ENCODE results near the gene NEK7. TPM values are rescaled to one million over a fixed set of nuclear protein-coding genes. Genes with fewer than 3 reads are reported as not detected.

The NEK7 gene
- polyA plus RNA-seq, 1 donor (not counting 4 experiments of a cell fraction or from before 2014, with no cell fraction given) = 56.8 TPM

DNA sequence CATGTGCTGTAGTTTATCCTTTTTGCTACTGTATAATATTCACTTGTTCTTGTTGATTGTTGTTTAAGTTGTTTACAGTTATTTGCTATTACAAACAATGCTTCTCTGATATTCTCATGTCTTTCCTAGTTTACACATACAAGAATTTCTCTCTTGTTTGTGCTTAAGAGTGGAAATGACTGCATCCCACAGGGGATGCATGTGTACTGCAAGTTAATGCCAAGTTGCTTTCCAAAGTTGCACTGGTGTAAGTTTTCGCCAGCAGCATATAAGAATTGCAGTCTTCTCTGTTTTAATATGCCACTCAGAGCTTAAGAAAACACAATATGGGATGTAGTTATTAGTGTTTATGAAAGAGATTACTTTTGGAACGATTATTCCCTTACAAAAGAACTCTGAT lies 97.7 kb downstream of the NEK7 start:
- H3K4me1 ChIP-seq (ENCODE audit: control insufficient read depth, extremely low read depth, insufficient read depth, low read length) = peaks cover 30% of the 10 kb centered on the region
- no peak for TF ChIP-seq EZH2 (IDR thresholded peaks at IDR 0.05; ENCODE audit: low read length)
- TF ChIP-seq, protein P1, sequence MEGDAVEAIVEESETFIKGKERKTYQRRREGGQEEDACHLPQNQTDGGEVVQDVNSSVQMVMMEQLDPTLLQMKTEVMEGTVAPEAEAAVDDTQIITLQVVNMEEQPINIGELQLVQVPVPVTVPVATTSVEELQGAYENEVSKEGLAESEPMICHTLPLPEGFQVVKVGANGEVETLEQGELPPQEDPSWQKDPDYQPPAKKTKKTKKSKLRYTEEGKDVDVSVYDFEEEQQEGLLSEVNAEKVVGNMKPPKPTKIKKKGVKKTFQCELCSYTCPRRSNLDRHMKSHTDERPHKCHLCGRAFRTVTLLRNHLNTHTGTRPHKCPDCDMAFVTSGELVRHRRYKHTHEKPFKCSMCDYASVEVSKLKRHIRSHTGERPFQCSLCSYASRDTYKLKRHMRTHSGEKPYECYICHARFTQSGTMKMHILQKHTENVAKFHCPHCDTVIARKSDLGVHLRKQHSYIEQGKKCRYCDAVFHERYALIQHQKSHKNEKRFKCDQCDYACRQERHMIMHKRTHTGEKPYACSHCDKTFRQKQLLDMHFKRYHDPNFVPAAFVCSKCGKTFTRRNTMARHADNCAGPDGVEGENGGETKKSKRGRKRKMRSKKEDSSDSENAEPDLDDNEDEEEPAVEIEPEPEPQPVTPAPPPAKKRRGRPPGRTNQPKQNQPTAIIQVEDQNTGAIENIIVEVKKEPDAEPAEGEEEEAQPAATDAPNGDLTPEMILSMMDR (optimal IDR thresholded peaks at IDR 0.05 in 1 of 3, IDR thresholded peaks at IDR 0.05 in 1 of 3, conservative IDR thresholded peaks at IDR 0.05 in 1 of 3; ENCODE audit: extremely low read depth in 1 of 3, insufficient read depth in 2 of 3, low read length in 3 of 3) = no peak
- DNase-seq (ENCODE audit: low read depth, low spot score) (no peak), FAIRE-seq (no peak)
- no peak overlapping the region for H2AFZ ChIP-seq (ENCODE audit: control insufficient read depth, low read length)
- no peaks in the 10 kb centered on the region for H3K27me3 ChIP-seq (ENCODE audit: control insufficient read depth, extremely low read depth, insufficient read depth, low read length)
- no peaks in the 10 kb centered on the region for H3K36me3 ChIP-seq (ENCODE audit: control insufficient read depth in 2 of 2, extremely low read depth in 1 of 2, insufficient read depth in 2 of 2, low read length in 2 of 2)
- no peak overlapping the region for H3K9ac ChIP-seq (ENCODE audit: control insufficient read depth, extremely low read depth, insufficient read depth, low read length)
- no peaks in the 10 kb centered on the region for H3K9me3 ChIP-seq (ENCODE audit: control insufficient read depth, low read depth, low read length)
- dilution Hi-C loops (cut with MboI; ENCODE audit: extremely low pct_ligation_motif_present, low sequenced_read_pairs) = no loop called here
- H3K4me2 ChIP-seq (ENCODE audit: control insufficient read depth, extremely low read depth, insufficient read depth, low read depth, low read length) = no peak overlapping the region
- no peak overlapping the region for H3K27ac ChIP-seq (ENCODE audit: control insufficient read depth, insufficient read depth, low read length)
- H3K79me2 ChIP-seq (ENCODE audit: control insufficient read depth, insufficient read depth, low read length) = peaks cover 7% of the 10 kb centered on the region
- no peak overlapping the region for H3K4me3 ChIP-seq (ENCODE audit: control insufficient read depth in 2 of 3, extremely low read depth in 1 of 3, insufficient read depth in 2 of 3, low read depth in 1 of 3, low read length in 3 of 3)
- no peaks in the 10 kb centered on the region for H4K20me1 ChIP-seq (ENCODE audit: control insufficient read depth, extremely low read depth, insufficient read depth, low read length)
- no peaks in the 10 kb centered on the region for H3K9me1 ChIP-seq (ENCODE audit: control insufficient read depth, extremely low read depth, insufficient read depth, low read length)

DNA sequence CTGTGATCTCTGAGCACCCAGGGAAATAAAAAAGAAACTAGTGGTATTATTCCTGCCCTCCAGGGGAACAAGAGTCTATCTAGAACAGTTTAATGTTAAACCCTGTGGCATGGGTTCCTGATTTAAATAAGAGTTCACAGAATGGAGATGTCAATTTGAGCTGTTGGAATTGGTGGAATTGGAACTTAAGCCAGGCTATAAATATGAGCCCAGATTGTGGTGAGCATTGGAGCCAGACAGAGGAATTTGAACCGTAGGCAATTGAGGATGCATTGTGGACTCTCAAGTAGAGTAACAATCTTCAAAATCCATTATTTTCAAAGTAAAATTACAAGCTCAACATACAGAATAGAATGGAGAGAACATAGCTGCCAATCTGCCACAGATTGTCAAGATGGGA lies 98.2 kb downstream of the NEK7 start:
- no peaks in the 10 kb centered on the region for H4K20me1 ChIP-seq (ENCODE audit: control insufficient read depth, extremely low read depth, insufficient read depth, low read length)
- H3K4me3 ChIP-seq (ENCODE audit: control insufficient read depth in 2 of 3, extremely low read depth in 1 of 3, insufficient read depth in 2 of 3, low read depth in 1 of 3, low read length in 3 of 3) = no peak overlapping the region
- no peak overlapping the region for H3K9ac ChIP-seq (ENCODE audit: control insufficient read depth, extremely low read depth, insufficient read depth, low read length)
- H2AFZ ChIP-seq (ENCODE audit: control insufficient read depth, low read length) = no peak overlapping the region
- H3K27me3 ChIP-seq (ENCODE audit: control insufficient read depth, extremely low read depth, insufficient read depth, low read length) = no peaks in the 10 kb centered on the region
- no peak for DNase-seq (ENCODE audit: low read depth, low spot score)
- H3K4me2 ChIP-seq (ENCODE audit: control insufficient read depth, extremely low read depth, insufficient read depth, low read depth, low read length) = no peak overlapping the region
- peaks cover 9% of the 10 kb centered on the region for H3K79me2 ChIP-seq (ENCODE audit: control insufficient read depth, insufficient read depth, low read length)
- H3K9me3 ChIP-seq (ENCODE audit: control insufficient read depth, low read depth, low read length) = no peaks in the 10 kb centered on the region
- peaks cover 34% of the 10 kb centered on the region for H3K4me1 ChIP-seq (ENCODE audit: control insufficient read depth, extremely low read depth, insufficient read depth, low read length)
- no peak for FAIRE-seq
- no peaks in the 10 kb centered on the region for H3K36me3 ChIP-seq (ENCODE audit: control insufficient read depth in 2 of 2, extremely low read depth in 1 of 2, insufficient read depth in 2 of 2, low read length in 2 of 2)
- H3K9me1 ChIP-seq (ENCODE audit: control insufficient read depth, extremely low read depth, insufficient read depth, low read length) = no peaks in the 10 kb centered on the region
- H3K27ac ChIP-seq (ENCODE audit: control insufficient read depth, insufficient read depth, low read length) = no peak overlapping the region
- dilution Hi-C loops (cut with MboI; ENCODE audit: extremely low pct_ligation_motif_present, low sequenced_read_pairs) = no loop called here
- TF ChIP-seq, protein P1 (optimal IDR thresholded peaks at IDR 0.05 in 1 of 3, IDR thresholded peaks at IDR 0.05 in 1 of 3, conservative IDR thresholded peaks at IDR 0.05 in 1 of 3; ENCODE audit: extremely low read depth in 1 of 3, insufficient read depth in 2 of 3, low read length in 3 of 3) = no peak
- TF ChIP-seq EZH2 (IDR thresholded peaks at IDR 0.05; ENCODE audit: low read length) = no peak

Data from keratinocyte (primary cell).